ENCODE results near the gene ITPK1.

DNA sequence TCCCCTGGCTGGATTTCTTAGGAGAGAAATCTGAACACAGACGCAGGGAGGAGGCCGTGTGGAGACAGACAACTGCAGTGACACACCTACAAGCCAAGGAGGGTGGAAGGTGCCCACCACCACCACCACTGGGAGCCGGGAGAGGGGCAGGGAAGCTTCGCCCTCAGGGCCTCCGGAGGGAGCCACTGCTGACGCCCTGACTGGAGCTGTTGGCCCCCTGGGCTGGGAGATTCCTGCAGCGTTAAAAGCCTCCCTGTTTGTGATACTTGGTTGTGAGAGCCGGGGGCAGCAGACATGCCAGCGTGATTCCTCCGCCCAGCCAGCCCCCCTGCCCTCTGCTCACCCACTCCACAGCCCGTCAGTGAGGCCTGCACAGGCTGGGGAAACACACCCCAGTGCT is 120.8 kb downstream of the ITPK1 start:
- TF ChIP-seq, protein P1, sequence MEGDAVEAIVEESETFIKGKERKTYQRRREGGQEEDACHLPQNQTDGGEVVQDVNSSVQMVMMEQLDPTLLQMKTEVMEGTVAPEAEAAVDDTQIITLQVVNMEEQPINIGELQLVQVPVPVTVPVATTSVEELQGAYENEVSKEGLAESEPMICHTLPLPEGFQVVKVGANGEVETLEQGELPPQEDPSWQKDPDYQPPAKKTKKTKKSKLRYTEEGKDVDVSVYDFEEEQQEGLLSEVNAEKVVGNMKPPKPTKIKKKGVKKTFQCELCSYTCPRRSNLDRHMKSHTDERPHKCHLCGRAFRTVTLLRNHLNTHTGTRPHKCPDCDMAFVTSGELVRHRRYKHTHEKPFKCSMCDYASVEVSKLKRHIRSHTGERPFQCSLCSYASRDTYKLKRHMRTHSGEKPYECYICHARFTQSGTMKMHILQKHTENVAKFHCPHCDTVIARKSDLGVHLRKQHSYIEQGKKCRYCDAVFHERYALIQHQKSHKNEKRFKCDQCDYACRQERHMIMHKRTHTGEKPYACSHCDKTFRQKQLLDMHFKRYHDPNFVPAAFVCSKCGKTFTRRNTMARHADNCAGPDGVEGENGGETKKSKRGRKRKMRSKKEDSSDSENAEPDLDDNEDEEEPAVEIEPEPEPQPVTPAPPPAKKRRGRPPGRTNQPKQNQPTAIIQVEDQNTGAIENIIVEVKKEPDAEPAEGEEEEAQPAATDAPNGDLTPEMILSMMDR (IDR thresholded peaks at IDR 0.05) = no peak
- no peak for TF ChIP-seq POLR2A (IDR thresholded peaks at IDR 0.05)
